ENCODE results near the gene SLFN14.

SLFN14 gene

DNA sequence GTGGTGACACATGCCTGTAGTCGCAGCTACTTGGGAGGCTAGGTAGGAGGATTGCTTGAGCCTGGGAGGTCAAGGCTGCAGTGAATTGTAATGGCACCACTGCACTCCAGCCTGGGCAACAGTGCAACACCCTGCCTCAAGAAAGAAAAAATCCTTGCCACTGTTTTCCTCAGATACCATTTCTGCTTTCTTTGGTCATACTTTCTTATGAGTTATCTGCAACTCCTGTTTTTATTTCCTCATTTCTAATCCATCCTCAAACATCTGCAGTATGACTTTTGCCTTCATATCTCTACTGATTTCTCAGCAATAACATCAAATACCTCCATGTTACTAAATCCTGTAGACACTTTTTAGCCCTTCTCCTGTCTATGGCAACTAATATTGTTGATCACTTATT, 23.4 kb upstream of the SLFN14 start:
- in situ Hi-C loops (cut with HindIII; ENCODE audit: low pct_ligation_motif_present, low sequenced_read_pairs) = no loop called here
- H3K27ac ChIP-seq = no peak overlapping the region
- DNase-seq = no peak

DNA sequence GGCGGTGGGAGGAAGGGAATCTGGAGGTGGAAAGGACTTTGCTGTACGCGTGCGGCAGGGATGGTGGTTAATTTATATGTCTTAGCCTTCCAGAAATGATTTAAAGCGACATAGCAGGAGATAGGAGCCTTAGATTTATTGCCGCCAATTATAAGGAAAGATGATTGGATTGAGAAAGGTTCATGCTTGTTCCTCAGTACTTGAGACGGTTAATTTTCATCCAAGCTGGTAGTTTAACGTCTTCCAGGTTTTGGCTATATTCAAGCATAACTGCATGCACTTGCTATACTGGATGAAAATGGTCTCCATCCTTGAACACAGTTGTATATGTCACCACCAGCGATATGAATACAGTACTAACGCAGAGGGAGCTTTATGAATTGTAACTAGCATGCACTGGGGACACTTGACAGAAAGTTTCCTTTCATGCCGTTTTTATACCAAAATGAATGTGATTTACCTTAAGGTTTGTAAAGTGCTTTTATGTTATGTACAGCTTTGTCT, 18.4 kb upstream of the SLFN14 start:
- H3K27me3 ChIP-seq (replicated peaks) = no peaks in the 10 kb centered on the region
- in situ Hi-C loops (cut with HindIII; ENCODE audit: low pct_ligation_motif_present, low sequenced_read_pairs) = no loop called here
- H3K4me3 ChIP-seq (ENCODE audit: low read depth, low read length) = peak overlapping the region; percentile 85
- peak overlapping the region; percentile 53 for H3K27ac ChIP-seq
- H3K36me3 ChIP-seq (replicated peaks) = peaks cover 10% of the 10 kb centered on the region
- no peak for DNase-seq
- TF ChIP-seq, protein P1, sequence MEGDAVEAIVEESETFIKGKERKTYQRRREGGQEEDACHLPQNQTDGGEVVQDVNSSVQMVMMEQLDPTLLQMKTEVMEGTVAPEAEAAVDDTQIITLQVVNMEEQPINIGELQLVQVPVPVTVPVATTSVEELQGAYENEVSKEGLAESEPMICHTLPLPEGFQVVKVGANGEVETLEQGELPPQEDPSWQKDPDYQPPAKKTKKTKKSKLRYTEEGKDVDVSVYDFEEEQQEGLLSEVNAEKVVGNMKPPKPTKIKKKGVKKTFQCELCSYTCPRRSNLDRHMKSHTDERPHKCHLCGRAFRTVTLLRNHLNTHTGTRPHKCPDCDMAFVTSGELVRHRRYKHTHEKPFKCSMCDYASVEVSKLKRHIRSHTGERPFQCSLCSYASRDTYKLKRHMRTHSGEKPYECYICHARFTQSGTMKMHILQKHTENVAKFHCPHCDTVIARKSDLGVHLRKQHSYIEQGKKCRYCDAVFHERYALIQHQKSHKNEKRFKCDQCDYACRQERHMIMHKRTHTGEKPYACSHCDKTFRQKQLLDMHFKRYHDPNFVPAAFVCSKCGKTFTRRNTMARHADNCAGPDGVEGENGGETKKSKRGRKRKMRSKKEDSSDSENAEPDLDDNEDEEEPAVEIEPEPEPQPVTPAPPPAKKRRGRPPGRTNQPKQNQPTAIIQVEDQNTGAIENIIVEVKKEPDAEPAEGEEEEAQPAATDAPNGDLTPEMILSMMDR (IDR thresholded peaks at IDR 0.05; ENCODE audit: low read depth, low read length, missing control alignments) = no peak

More for the DNA sequence above, 23.4 kb upstream of the SLFN14 start:
- no peak overlapping the region for H3K4me3 ChIP-seq (ENCODE audit: low read depth, low read length)
- TF ChIP-seq, protein P1 (IDR thresholded peaks at IDR 0.05; ENCODE audit: low read depth, low read length, missing control alignments) = no peak
- no peaks in the 10 kb centered on the region for H3K27me3 ChIP-seq (replicated peaks)
- no peaks in the 10 kb centered on the region for H3K36me3 ChIP-seq (replicated peaks)

DNA sequence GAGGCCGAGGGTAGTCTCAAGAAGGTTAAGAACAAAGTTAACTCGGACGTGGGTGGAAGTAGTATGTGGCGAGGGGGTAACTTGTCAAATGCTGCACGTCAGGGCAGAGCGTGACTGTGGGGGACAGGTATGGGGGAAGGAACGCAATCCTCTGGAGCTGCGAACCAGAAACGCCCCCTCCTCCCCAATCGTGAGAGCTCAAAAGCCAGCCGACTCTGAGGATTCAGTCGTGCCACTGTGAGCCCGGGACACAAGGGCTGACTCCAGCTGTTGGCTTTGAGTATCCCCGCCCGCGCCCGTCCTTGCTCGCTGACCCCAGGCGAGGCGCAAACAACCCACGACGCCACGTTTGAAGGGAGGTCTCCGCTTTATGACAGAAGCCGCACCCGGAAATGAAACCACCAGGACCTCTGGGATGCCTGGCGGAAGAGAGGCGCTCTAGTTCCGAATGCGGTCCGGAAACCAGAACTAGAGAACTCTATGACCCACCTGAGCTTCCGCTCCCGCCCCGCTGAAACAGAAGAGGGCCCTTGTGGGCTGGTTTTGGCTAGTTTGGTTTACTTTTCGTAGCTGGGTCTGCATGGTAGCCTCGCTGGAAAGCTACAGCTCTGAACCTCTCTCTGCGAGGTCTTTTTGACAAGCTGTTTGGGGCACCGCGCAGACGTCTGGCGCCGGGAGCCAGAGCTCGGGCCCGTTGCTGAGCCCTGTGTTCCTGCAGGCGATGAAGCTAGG, 17.7 kb upstream of the SLFN14 start, which contains the start of gene PEX12:
TSS of gene PEX12 (minus strand) at position 375 of the 732 bp plus-strand sequence. CDS start 550 bp downstream, outside the sequence.
- Histone ChIP-seq H3K4me3 (ENCODE audit: low read depth, low read length) (peak within 1 kb of the TSS; percentile 85), H3K36me3 (replicated peaks) (peaks cover 10% of the 10 kb centered on the region), H3K27me3 (replicated peaks) (no peaks in the 10 kb centered on the region), H3K27ac (peak within 1 kb of the TSS; percentile 53)
- in situ Hi-C loops (cut with HindIII; ENCODE audit: low pct_ligation_motif_present, low sequenced_read_pairs) = no loop called here
- TF ChIP-seq, protein P1 (IDR thresholded peaks at IDR 0.05; ENCODE audit: low read depth, low read length, missing control alignments) = no peak
- DNase-seq = peak; percentile 81

DNA sequence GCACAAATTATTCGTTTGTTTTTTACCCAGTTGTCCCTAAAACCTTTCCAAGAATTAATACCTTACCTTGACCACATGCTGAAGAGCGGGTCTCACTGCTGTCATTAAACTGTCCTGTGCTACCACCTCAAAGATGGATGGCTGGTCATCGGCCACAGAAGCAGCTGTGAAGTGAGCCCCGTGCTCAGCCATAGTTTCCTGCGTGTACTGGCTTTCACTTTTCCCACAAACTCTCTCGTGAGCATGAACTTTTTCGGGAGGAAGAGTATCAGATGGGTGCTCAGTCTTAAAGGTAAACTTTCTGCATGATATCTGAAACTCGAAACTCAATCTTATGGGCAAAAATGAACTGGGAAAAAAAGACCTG, 17.2 kb upstream of the SLFN14 start:
- TF ChIP-seq, protein P1 (IDR thresholded peaks at IDR 0.05; ENCODE audit: low read depth, low read length, missing control alignments) = no peak
- Histone ChIP-seq H3K27me3 (replicated peaks) (no peaks in the 10 kb centered on the region), H3K27ac (peak overlapping the region; percentile 53), H3K36me3 (replicated peaks) (peaks cover 10% of the 10 kb centered on the region), H3K4me3 (ENCODE audit: low read depth, low read length) (peak overlapping the region; percentile 85)
- in situ Hi-C loops (cut with HindIII; ENCODE audit: low pct_ligation_motif_present, low sequenced_read_pairs) = no loop called here
- peak; percentile 11 for DNase-seq

DNA sequence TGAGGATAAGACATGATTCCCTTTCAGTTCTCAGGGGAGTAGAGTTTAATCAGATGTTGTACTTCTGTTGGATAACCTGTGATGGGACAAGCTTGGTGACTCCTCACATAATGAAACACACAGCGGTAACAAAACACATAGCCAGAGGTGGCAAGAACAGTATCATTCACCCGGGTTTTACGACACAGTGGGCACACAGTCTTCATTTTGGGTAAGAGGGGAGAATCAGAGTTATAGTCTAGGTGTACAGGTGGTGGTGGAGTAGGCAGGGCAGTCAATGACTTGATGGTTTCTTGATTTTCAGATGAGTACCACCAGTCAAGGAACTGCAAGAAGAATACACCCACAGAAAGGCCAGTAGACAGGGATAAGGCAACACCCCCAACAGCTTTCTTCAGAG, 15.1 kb upstream of the SLFN14 start:
- DNase-seq = no peak
- in situ Hi-C loops (cut with HindIII; ENCODE audit: low pct_ligation_motif_present, low sequenced_read_pairs) = no loop called here
- TF ChIP-seq, protein P1 (IDR thresholded peaks at IDR 0.05; ENCODE audit: low read depth, low read length, missing control alignments) = no peak
- Histone ChIP-seq H3K27ac (no peak overlapping the region), H3K27me3 (replicated peaks) (no peaks in the 10 kb centered on the region), H3K36me3 (replicated peaks) (peaks cover 10% of the 10 kb centered on the region), H3K4me3 (ENCODE audit: low read depth, low read length) (no peak overlapping the region)
